HG03432 (cell line): ENCODE data around the gene HLA-DQA1.
"Not testable (repeated sequence)": the region's sequence is repeated elsewhere in the genome, so short reads cannot be mapped to it uniquely, and the experiment has no call there.

Experiments used
- ATAC-seq: cut with Tn5 transposase; IDR thresholded peaks from one replicate; pipeline ENCODE4 v1.9.1; 2021; ENCODE audit warnings: mild to moderate bottlenecking, moderate library complexity; ENCODE audit not compliant: unreplicated experiment

HLA-DQA1 gene

DNA sequence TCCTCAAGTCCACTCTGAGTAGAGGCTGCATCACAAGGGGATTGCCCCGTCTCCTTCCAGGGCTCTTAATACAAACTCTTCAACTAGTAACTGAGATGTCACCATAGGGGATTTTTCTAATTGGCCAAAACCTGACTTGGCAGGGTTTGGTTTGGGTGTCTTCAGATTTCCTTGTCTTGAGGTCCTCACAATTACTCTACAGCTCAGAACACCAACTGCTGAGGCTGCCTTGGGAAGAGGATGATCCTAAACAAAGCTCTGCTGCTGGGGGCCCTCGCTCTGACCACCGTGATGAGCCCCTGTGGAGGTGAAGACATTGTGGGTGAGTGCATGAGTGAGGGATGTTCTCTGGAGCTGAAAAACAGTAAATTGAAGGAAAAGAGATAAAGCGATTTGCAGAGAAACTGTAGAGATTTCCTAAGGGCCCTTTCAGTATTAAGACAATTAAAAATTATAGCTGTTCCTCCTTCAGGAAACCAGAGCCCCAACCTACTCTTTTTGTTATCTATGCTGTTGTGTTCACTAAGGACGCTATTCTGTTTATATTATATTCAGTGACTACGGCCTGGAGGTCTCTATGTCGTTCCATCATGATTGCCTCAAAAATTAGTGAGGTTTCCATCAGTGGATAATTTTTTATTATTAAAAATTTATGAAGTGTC, at the start of gene HLA-DQA1:
Gene HLA-DQA1 (plus strand): TSS at position 188 of the 662 bp plus-strand sequence. CDS start 53 bp downstream, at position 241.
- ATAC-seq, result peak; percentile 81

DNA sequence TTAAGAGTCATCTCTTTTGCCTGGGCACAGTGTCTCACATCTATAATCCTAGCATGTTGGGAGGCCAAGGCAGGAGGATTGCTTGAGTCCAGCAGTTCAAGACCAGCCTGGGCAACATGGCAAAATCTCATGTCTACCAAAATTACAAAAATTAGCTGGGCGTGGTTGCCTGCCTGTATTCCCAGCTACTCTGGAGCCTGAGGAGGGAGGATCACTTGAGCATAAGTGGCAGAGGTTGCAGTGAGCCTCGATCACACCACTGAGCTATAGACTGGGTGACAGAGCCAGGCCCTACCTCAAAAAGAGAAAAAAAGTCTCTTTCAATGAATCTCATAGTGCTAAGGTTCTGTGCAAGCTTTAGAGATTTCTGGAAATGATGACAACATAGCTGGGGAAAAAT, 49.0 kb upstream of the HLA-DQA1 start:
- ATAC-seq, result no peak

DNA sequence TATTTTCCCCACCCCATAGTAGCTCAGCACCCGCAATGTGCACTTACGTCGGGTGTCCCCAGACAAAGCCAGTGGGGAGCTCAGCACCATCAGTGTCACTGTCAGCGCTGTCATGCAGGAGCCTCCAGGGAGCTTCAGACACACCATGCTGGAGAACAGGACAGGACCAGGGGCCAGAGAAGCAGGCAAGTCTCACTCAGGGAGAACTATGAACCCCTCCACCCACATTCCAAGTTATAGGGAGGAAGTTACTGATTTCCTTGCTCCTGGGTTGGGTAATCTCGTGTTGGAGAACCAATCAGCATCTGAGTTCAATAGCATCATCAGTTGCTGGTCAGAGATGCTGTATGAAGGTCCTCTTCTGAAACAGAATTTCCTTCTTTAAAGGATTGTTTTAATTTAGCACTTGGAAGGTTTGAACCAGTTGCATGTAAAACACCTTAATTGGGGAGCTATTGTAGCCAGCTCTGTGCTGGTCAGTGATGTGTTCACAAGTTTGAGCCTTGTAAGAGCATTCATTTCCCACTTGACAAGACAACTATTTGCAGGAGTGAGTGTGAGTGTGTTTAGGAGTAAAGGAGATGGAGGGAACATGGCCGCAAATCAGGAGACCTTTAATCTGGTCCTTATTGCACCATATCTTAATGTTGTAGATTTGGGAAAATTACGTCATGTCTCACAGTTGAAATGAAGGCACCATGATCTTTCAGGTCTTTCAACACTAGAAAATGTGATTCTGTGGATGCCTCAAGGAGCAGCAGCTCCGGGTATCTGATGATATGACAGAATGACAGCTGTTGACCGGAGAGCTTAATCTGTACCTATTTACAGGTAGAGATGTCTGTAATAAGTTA, 47.4 kb upstream of the HLA-DQA1 start, which contains the start of gene HLA-DRB1:
Gene HLA-DRB1 (minus strand): TSS at position 253 of the 854 bp plus-strand sequence. CDS start 106 bp downstream, at position 147.
- peak; percentile 92 for ATAC-seq

DNA sequence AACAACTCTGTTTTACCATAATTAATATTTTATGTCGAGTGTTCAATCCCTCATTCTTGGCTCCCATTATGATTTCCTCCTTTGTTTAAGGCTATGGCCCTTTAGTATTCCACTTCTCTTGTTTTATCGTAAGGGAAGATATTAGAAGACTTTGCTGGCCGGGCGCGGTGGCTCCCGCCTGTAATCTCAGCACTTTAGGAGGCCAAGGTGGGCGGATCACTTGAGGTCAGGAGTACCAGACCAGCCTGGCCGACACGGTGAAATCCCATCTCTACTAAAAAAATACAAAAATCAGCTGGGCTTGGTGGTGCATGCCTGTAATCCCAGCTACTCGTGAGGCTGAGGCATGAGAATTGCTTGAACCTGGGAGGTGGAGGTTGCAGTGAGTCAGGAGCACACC, 46.5 kb upstream of the HLA-DQA1 start:
- ATAC-seq, result not testable (repeated sequence)

DNA sequence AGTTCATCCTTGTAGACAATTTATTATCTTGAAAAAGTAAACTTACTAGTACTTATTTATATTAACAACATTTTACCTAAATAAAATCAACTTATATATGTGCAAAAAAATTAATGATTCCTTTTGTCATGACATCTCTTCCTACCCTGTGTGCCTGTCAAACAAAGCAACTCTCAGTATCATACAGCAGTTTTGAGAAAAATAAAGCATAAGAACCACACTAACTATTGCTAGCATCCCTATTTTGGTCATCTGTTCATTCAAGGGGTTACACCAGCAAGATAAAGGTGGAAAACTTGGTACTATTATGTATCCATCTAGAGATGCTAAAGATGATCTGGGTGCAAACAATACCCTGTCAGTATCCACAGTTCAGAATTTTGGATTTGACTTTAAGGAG, 40.2 kb upstream of the HLA-DQA1 start:
- ATAC-seq, result no peak

DNA sequence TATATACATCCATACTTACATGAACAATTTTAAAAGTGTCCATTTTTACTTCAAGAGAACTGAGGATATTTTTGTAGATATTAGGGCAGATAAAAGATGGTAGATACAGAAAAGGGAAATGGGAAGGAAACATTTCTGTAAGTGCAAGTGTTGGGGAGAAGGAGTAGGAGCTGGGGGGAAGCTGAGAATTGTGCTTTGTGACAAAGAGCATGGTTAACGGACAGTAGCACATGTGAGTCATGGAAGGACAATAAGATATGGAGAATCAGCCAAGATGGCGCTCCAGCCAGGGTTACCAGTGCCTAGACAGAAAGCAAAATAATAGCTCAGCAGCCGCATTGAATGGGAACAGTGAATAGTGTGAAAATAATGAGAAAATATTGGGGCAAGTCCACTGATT, 34.8 kb upstream of the HLA-DQA1 start:
- no peak for ATAC-seq

DNA sequence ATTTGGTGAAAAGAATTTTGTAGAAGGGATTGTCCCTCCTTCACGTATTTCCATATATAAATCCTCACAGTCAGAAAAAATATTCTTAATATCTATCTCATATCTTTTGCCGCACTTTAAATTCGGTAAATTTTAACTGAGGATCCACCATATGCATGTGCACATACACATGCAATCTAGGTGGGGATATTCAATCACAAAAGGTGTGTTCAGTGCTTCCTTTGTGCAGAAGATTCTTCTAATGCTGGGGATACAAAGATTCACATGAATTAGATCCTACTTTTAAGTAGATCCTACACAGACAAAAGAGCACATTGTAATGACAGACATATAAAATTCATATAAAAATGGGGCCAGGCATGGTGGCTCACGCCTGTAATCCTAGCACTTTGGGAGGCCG, 34.0 kb upstream of the HLA-DQA1 start:
- ATAC-seq, result no peak

DNA sequence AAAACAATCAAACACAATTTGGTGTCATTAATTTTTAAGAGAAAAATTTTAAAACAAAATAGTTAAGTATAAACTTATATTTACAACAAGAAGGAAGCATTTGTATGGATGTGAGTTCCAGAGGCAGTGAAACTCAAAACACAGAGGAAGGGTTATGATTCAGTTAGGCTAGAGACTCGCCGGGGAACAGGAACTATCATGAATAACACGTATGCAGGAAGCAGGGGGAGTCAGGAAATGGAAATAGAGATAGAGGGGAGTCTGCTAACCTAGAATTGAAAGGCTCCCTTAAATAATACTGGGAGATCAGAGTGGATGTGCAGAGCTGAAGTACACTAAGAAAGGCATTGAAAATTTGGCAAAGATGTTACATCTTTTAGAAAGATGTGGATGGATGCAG, 33.3 kb upstream of the HLA-DQA1 start:
- ATAC-seq, result no peak

DNA sequence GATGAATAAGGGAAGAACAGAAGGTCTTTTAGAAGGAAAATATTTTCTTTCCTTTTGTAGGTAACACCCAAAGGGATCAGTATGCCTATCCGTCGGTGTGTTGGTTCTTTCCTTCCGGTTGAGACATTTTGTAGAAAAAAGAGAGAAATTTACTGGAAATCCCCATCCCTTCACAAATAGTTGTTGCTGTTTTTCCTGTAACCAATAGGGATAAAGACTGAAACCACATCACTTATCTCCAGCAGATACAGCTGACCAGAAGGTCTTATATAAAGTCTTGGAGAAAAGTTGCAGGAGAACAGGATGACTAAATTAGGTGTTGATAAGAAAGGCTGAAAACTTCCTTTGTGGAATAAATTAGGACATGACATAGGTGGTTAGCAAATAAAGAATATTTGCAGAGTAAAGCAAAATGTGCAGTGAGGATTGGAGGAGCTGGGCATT, 32.8 kb upstream of the HLA-DQA1 start:
- ATAC-seq, result no peak

DNA sequence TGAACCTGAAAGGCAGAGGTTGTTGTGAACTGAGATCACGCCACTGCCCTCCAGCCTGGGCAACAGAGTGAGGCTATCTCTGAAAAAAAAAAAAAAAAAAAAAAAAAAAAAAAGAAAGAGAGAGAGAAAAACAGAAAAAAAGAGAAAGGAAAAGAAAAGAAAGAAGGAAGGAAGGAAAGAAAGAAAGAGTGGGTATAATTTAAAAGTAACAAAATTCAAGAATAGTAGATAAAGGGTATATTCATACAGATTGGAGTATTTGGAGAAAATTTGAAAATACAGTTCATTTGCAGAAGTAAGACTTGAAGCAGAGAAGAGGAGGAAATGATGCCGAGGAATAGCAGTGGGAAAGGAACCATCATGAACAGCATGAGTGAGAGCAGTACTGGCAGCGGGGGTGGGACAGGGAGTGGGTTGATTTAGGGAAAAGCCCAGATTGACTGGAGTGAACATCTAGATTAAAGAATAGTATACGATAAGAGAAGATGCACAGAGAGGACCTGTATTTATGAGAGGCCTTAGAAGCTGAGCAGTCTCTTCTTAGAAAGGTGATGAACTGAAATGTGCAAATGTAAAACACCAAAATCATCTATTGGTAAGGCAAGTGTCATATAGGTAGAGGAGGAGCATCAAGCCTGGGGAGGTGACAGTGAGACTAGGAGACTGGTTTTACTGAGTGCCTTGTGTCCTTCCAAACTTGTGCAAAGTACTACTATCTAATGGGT, 29.8 kb upstream of the HLA-DQA1 start:
- ATAC-seq, result no peak

DNA sequence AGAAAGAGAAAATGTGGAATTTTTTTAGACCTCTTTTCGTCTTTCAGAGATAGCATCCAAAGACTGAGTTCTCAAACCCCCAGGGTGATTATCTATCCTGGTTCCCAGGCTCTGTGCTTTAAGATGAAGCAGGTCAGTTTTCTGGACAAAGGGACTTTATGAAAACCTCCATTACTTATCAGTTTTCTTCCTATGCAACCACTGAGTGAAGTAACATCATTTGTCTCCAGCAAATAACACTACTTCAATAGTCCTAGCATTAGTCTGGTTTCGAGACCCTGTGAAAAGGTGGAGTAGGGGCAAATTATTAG, 29.3 kb upstream of the HLA-DQA1 start:
- ATAC-seq, result no peak

DNA sequence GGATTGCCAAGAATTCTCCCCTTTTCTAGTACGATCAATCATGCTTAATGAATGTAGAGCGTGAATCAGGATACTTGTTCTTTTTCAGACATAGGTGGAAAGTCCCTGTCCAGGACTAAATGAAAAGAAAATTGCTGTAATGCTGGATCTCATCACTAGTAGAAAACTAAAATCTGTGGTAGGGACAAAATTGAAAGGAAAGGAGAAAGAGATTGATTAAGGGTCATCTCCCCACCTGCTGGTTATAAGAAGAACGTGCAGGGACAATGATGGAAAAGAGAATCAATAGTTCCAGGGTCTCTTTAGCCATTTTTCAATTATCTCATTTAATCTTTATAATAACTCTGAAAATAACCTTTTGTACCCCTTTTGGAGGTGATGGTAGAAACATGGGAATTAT, 28.8 kb upstream of the HLA-DQA1 start:
- ATAC-seq, result no peak

DNA sequence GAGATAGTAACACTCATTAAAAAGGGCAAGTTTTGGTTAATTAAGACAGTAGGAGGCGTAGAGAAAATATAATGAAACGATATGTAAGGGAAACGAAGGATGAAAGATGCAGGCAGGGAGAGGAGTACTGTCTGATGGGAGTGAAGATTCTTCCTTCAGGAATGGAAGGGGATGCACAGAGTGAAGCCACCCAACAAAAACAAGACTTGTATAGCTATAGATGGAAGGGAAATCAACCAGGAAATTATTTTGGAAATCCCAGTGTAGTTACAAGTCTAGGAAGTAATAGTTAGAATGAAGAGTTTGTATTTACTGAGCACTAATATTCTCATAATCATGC, 27.8 kb upstream of the HLA-DQA1 start:
- ATAC-seq, result no peak

DNA sequence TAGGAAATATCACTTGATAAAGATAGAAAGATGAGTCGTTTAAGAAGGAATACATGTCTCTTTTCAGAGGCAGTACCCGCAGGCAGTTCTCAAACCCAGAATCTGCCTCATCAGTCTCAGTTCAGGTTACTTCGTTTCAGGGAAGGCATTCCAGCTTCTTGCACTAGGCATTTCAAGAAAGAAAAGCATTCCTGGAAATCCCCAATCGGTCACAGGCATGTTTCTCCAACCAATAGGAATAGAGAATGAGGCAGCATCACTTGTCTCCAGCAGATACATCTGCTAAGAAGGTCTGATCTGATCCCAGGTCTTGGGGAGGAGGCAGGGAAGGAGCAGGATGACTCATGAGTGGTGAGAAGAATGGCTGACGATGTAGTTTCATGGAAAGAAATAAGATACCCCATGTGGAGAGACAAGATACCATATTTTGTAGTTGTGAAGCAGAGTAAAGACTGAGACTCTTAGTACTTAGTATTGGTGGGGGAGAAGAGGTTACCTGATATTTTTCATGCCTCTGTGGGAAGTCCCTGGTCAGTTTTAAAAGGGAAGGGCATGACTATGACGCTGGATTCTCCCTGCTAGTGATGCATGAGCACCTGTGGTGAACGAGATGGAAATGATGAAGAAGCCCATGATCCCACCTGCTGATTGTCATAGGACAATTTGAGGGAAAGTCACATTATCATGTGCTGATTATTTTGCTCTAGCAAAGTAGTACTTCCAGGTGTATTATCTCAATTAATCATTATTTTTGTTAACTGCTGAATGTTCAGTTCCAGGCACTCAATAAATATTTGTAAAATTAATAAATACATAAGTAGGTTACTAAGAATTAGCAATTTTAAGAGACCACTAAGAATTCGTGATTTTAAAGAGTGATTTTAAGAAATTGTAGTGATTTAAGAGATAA, 27.2 kb upstream of the HLA-DQA1 start:
- ATAC-seq, result peak; percentile 88

DNA sequence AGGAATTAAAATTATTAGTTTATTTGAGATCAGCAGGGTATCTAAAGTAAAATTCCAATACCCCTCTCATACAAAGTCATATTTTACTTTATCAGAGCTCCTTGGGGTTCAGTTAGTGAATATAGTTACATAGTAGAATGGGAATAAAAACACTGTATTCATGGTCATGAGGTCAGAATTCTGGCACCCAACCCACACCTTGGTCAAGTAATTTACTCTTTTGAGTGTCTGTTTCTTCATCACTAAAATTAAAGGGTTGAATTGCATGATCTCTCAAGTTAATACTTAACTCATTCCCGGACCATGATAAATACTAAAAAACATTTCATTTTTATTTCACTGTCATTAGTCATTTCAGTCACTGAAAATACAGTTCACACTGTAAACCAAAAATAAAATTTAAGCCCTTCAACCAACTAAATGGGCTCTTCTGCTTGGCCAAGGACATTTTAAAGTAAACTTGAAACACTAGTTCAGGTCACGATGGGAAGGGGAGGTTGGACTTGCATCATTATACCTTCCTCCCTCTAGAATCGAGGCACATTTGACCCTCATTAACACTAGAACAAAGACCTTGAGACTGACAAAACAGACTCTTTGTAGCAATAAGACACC, 26.4 kb upstream of the HLA-DQA1 start:
- ATAC-seq, result no peak

DNA sequence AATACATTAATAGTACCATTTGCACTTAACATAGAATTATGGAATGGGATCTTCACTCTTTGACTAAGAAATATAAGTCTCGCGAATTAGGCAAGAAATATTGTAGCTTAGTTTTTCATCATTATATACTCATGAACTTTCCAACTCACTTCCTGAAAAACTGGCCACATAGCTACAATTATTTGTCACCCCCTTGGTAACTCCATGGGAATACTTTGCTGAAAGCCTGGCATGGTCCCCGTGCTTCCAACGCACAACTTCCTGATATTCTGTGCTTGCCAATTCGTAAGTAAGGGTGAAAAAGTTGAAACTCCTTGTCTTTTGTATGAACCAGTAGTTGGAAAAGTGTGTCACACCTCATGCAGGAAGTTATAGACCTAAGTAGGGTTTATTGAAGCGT, 23.7 kb upstream of the HLA-DQA1 start:
- ATAC-seq, result no peak

DNA sequence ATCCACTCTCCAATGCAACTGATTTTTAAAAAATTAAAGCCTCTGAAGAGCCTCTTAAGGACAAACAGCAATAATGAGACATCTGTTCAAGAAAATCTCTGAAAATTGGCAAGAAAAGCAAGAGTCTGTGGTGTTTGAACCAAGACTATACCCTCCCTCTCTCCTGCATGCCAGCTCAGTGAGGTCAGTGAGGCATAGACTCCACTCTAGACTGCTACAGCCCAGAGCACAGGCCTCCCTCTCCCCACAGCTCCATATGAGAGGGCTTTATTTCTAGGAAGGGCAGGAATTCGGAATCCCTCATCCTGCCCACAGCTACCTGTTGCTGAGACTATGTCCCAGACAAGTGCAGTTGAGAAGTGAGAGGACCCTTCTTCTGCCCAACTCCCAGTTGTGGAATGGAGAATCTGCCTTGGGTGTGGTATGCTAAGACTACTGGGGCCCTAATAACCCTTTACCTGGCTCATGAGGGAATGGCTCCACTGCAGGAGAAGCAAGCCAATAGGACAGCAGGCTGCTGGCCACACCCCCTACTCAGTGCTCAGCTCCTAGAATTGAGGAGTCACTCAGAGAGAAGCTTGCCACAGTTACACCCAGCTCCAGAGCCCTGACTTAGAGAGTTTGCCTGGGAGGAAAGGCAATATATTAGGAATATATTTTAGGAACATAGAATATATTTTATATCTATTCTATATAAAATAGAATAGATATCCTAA, 22.7 kb upstream of the HLA-DQA1 start:
- ATAC-seq, result no peak

DNA sequence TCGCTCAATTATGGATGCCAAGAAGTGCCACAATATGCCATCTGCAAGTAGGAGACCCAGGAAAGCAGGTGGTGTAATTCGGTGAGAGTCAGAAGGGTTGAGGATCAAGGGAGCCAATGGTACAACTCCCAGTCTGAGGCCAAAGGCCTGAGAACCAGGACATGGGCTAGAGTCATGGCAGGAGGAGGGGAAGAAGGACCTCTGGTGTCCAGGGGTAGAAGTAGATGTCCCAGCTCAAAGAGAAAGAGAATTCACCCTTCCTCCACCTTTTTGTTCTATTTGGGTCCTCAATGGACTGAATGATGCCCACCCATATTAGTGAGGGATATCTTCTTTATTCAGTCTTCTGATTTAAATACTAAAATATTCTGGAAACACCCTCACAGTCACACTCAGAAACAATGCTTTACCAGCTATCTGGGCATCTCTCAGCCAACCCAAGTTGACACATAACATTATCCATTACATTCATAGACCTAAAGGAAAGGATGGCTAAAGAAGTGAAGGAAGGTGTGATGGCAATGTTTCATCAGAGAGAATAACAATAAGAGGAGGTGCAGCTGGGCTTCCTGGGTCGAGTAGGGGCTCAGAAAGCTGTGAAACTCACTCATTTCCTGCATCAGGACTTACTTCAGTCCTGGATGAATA, 21.2 kb upstream of the HLA-DQA1 start:
- ATAC-seq, result no peak

DNA sequence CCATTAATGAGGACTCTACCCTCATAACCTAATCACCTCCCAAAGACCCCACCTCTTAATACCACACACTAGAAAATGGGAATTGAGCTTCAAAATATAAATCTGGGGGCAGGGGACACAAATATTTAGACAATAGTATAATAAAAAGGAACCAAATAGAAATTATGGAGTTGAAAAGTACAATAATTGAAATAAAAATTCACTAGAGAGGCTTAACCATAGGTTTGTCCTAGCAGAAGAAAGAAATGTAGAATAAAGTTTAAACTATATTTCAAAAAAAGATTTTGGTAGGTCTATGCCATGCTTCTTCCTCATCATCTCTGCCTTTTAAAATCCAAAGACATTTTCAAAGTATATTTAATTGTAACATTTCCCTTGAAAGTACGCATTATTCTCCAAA, 19.5 kb upstream of the HLA-DQA1 start:
- no peak for ATAC-seq
